Urothelium cell line (cell line): ENCODE results near the gene RNF20.
"Not testable (repeated sequence)": the region's sequence is repeated elsewhere in the genome, so short reads cannot be mapped to it uniquely, and the experiment has no call there.

ENCODE experiments used
- DNase-seq: peaks from one replicate; pipeline ENCODE4 v3.0.0; 2011; ENCODE audit warnings: low spot score, mixed read lengths
- FAIRE-seq: peaks from 2 replicates; lab custom pipeline; 2011; peaks lifted over from hg19 to GRCh38; lab: Jason Lieb, UNC

RNF20 gene

GRCh38 chr9:101587332-101588043, 53.8 kb downstream of the RNF20 start:
- FAIRE-seq (no peak), DNase-seq (no peak)

- peak; percentile 10 for DNase-seq
- not testable (repeated sequence) for FAIRE-seq
These were observed 56.4 kb downstream of the RNF20 start for GRCh38 chr9:101590074-101590473.

- FAIRE-seq (no peak), DNase-seq (no peak)
These were observed 57.2 kb downstream of the RNF20 start for GRCh38 chr9:101590901-101591300.

- FAIRE-seq, result no peak
- DNase-seq, result no peak
These were observed 58.3 kb downstream of the RNF20 start for GRCh38 chr9:101591787-101592446.

GRCh38 chr9:101592788-101593187, 59.1 kb downstream of the RNF20 start:
- DNase-seq, result no peak
- FAIRE-seq, result no peak

GRCh38 chr9:101593345-101593744, 59.7 kb downstream of the RNF20 start:
- no peak for FAIRE-seq
- DNase-seq, result no peak

- FAIRE-seq (no peak), DNase-seq (no peak)
These were observed 61.1 kb downstream of the RNF20 start, which contains the start of gene PPP3R2 for GRCh38 chr9:101594796-101595195. Gene PPP3R2 (minus strand): TSS chr9:101594969. CDS start chr9:101594921, 48 bp downstream.

- FAIRE-seq (no peak), DNase-seq (peak; percentile 59)
These were observed 68.5 kb downstream of the RNF20 start for GRCh38 chr9:101601904-101602765.

- FAIRE-seq (no peak), DNase-seq (no peak)
These were observed 70.6 kb downstream of the RNF20 start for GRCh38 chr9:101604296-101604695.

- no peak for FAIRE-seq
- DNase-seq, result no peak
These were observed 71.9 kb downstream of the RNF20 start for GRCh38 chr9:101605547-101605946.
